HG03039 (cell line): ENCODE results near the gene GPBAR1.

Experiments
- ATAC-seq: cut with Tn5 transposase; IDR thresholded peaks from one replicate; pipeline ENCODE4 v1.9.1; 2021; ENCODE audit warnings: mild to moderate bottlenecking, moderate library complexity; ENCODE audit not compliant: unreplicated experiment

The GPBAR1 gene

GRCh38 chr2:218282173-218282991, 21.6 kb downstream of the GPBAR1 start:
- no peak for ATAC-seq

- ATAC-seq = peak; percentile 45
These were observed 23.4 kb downstream of the GPBAR1 start for GRCh38 chr2:218284106-218284811.

GRCh38 chr2:218285604-218286003, 24.8 kb downstream of the GPBAR1 start:
- ATAC-seq = no peak

- peak; percentile 63 for ATAC-seq
These were observed 26.0 kb downstream of the GPBAR1 start for GRCh38 chr2:218286570-218287459.

- ATAC-seq = no peak
These were observed 29.0 kb downstream of the GPBAR1 start for GRCh38 chr2:218289639-218290315.

- peak; percentile 32 for ATAC-seq
These were observed 29.8 kb downstream of the GPBAR1 start for GRCh38 chr2:218290316-218291261.

- ATAC-seq = no peak
These were observed 30.7 kb downstream of the GPBAR1 start for GRCh38 chr2:218291318-218292047.

GRCh38 chr2:218292048-218293014, 31.5 kb downstream of the GPBAR1 start, which contains the start of gene TMBIM1:
Gene TMBIM1, minus strand, starts transcription at chr2:218292503. Its CDS starts 10,362 bp downstream, at chr2:218282141.
- ATAC-seq = peak; percentile 72

GRCh38 chr2:218293715-218294429, 33.1 kb downstream of the GPBAR1 start:
- ATAC-seq = no peak

GRCh38 chr2:218294430-218295022, 33.7 kb downstream of the GPBAR1 start:
- ATAC-seq = no peak

- no peak for ATAC-seq
These were observed 34.2 kb downstream of the GPBAR1 start for GRCh38 chr2:218295029-218295428.

GRCh38 chr2:218296200-218296599, 35.4 kb downstream of the GPBAR1 start:
- no peak for ATAC-seq

- no peak for ATAC-seq
These were observed 36.0 kb downstream of the GPBAR1 start for GRCh38 chr2:218296847-218297246.

- ATAC-seq = no peak
These were observed 37.6 kb downstream of the GPBAR1 start for GRCh38 chr2:218298314-218298875.

- no peak for ATAC-seq
These were observed 39.3 kb downstream of the GPBAR1 start for GRCh38 chr2:218300141-218300540.

- ATAC-seq = no peak
These were observed 40.5 kb downstream of the GPBAR1 start for GRCh38 chr2:218301176-218301819.
